ENCODE data around the gene ACAP2. TPM values are rescaled to one million over a fixed set of nuclear protein-coding genes. Genes with fewer than 3 reads are reported as not detected.
"Not testable (repeated sequence)": the region's sequence is repeated elsewhere in the genome, so short reads cannot be mapped to it uniquely, and the experiment has no call there.

ACAP2 gene
- total RNA-seq, 1 donor from 2014 or later, result 58.9 TPM

DNA sequence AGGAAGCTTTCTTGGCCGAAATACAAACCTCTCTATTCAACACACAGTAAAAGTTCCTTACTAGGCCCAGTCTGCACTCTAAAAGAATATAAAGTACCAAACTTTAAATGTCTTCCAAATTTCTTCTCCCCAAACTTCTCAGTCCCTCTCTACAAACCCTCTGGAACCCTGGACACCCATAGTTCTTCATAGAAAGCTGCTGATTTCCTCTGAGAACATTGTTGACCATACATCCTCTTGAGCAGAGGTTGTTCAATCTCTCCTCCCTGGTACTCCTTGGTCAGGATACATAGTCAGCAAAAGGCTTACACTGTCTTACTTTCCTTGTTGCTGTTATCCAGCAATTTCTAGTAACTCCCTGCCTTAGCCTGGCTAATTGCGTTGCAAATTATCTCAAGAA lies 3.1 kb upstream of the ACAP2 start:
- DNase-seq (ENCODE audit: low spot score), result no peak

DNA sequence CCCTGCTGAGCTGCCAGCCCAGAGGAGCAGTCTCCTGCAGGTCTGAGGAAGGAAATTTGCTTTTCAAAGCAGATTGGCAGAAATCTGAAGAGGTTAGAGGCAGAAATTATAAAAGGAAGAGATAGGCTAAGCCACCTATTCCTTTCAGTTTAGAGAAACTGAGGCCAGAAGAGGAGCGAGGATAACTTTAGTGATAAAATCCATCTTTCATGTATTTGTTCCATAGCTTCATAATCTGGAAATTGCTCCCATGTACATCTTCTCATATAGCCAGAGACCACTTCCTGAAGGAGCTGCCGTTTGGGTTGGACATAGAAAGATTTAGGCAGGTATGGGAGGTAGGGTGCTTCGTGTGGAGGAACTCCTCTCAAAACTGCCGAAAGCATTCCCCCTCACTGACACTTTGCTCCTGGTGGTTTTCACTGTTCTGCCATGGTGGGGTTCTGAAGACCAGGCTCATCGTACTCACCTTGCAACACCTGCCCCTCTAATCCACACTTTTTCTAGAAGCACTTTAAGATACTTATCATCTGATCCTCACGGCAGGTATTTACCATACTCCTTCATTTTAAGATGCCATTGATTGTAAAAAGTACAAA lies 670 bp upstream of the ACAP2 start:
- no peak for DNase-seq (ENCODE audit: low spot score)

DNA sequence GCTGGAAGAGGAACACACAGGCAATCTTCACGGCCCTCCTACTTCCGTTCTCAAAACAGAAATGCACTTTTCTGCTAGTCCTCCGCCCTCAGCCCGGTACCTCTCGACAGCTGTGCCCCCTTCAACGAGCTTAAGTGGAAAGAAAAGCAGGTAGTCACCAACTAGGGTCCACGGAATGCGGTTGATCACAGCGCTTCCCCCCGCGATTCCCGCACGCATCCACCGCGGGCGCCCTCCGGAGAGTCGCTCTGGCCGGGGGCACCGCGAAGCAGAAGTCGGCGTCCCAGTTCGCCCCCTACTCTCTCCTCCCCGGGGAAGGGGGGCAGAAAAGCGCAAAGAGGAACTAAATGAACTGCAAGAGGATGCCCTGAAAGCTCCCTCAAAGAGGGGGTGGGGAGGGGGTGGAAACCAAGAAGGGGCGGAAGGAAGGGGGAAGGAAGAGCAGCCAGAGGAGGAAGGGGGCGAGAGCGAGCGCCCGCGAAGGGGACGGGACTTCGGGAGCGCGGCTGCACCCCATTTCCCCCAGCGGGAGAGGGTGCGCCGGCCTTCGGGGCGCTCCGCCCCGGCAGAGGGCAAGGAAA lies 738 bp downstream of the ACAP2 start:
- peak; percentile 56 for DNase-seq (ENCODE audit: low spot score)

DNA sequence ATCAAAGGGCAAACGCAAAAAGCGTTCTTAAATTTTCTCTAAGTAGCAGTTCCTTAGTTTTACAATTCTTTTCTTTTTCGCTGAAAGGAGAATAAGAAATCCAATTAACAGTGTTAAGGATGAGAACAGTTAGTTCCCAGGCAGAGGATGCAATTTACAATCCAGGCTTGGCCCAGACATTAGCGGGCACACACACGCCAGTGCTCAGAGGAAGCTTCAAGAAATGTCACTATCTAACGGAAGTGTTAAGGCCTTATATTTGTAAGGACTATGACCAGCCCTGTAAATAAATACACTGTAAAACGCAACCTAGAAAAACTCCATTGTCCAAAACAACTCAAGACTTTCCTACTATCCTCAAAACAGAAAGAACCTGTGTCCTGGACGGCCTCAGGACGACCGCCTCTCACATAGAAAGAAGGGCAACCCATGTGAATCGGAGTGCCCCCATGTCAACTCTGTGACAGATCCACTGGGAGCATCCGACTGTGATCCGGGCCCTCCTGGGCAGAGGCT lies 1.3 kb downstream of the ACAP2 start:
- peak; percentile 49 for DNase-seq (ENCODE audit: low spot score)

DNA sequence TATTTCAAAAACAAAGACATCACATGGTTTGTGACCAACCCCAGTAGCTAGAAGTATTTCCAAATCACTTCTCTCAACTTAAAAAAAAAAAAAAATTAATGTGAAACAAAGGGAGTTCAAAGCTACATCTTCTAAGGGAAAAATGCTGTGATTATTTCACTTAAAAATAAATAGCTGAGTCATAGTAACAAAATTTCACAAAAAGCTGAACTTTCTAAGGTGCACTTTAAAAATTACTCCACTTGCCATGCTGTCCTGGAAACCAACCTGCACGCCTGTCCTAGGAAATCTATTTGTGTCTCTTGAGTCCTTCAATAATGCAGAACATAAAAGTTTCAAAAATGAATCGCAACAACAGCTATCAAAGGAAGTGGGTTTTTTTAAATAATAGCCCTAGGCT lies 1.8 kb downstream of the ACAP2 start:
- DNase-seq (ENCODE audit: low spot score), result no peak

DNA sequence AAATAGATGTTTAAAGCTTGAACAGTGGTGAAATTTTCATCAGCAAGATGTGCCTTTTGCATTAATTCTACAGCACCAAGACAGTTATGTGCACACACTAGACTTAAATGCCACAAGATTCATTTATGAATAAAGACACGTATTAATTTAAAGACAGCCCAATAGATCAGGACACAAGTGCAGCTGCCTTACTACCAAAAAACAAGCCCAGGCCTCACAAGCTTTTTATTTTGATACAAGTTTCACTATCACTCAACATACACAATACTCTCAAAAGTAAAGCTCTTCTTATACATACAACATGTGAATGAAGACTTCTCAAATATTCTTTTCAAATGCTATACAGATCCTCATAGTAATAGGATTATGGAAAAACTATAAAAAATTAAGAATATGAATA lies 2.4 kb downstream of the ACAP2 start:
- no peak for DNase-seq (ENCODE audit: low spot score)

DNA sequence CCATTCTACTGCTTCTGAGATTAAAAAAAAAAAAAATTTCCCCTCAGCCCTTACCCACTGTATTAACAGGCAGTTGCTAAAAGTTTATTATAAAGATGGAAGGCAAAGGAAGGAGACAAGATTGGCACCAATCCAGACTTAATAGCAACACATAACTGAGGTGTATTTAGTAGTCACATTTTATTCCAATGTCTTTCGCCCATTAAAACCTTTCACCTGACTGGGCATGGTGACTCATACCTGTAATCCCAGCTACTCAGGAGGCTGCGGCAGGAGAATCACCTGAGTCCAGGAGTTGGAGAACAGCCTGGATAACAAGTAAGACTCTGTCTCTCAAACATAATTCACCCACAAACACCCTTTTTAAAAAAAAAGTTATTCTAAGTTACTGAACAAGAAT lies 4.4 kb downstream of the ACAP2 start:
- DNase-seq (ENCODE audit: low spot score), result no peak

DNA sequence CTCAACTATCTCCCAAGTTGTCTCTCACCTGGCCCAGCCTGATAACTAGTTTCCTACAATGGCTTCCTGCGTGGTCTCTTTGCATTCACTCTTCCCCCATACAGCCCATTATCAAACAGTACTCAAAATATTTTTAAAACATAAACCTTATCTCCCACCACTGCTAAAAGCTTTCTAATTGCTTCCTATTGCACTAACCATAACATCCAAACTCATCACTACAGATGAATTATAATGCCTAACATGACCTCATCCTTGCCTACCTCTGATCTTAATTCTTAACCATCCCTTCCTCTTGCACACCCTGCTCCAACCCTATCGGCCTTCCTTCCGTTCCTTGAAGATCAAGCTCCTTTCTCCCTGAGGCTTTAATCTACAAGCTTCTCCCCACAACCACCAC lies 17.0 kb downstream of the ACAP2 start:
- no peak for DNase-seq (ENCODE audit: low spot score)

DNA sequence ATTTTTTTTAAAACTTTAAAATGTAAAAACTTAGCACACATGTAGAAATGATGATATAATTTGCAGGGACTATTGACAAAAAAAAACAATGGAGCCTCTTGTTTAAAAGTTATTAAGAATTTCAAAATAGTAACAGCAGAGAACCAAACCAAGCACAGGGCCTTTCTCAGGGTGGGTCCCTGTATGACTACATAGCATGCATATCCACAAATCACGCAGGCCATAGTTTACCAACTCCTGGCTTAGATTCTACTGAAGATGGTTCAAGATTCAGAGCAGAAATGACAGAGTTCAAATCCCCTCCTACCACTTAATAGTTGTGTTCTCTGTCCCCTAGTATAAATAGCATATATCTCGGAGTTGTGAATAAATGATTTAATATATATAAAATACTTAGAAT lies 19.0 kb downstream of the ACAP2 start:
- DNase-seq (ENCODE audit: low spot score), result no peak

DNA sequence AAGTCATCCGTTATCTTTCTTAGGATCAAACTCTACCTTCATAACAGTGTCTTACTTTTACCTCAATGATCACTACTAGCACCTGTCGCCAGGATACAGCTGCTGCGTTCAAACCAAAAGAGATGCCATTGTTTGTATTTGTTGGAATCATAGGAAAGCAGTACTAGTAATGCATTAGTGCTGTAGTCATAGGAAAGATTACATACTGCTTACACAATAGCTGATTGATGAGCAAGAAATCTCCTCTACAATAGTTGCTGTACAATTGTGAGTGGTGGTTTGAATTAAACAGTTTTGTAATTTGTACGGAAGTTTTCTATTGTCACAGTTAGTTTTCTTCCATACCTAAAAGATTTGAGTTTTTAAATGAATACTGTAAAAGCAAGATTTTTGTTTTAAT lies 21.4 kb downstream of the ACAP2 start:
- DNase-seq (ENCODE audit: low spot score), result no peak

DNA sequence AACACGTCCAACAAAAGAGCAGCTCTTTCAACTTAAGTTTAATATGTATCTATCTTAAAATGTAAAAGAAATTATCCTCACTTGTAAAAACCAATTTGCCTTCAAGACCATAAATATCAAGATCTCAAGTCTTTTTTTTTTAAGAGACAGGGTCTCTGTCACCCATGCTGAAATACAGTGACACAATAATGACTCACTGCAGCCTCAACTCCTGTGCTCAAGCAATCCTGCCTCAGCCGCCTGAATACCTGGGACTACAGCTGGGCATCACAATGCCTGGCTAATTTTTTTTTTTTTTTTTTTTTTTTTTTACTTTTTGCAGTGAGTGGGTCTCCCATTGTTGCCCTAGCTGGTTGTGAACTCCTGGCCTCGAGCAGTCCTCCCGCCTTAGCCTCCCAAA lies 26.0 kb downstream of the ACAP2 start:
- no peak for DNase-seq (ENCODE audit: low spot score)

DNA sequence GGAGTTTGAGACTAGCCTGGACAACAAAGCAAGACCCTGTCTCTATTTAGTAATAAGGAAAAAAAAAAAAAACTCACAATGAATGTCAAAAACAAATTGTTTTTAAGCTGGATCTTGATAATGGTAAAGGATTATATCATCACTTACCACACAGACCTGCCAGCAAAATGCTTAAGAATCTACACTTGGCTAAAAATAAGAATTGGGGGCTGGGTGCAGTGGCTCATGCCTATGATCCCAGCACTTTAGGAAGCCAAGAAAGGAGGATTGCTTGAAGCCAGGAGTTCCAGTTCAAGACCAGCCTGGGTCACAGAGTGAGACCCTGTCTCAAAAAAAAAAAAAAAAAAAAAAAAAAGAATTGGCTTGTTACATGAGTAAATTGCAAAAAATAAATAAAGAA lies 31.0 kb downstream of the ACAP2 start:
- DNase-seq (ENCODE audit: low spot score), result no peak

DNA sequence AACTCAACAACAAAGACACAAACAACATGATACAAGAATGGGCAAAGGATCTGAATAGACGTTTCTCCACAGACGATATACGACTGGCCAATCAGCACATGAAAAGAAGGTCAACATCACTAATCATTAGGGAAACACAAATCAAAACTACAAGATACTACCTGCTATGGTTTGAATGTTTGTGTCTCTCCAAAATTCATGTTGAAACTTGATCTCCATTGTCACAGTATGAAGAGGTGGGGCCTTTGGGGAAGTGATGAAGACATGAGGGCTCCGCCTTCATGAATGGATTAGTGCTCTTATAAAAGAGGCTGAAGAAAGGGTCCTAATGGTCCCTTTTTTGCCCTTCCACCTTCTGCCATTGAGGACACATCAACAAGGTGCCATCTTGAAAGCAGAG lies 32.3 kb downstream of the ACAP2 start:
- DNase-seq (ENCODE audit: low spot score), result no peak

DNA sequence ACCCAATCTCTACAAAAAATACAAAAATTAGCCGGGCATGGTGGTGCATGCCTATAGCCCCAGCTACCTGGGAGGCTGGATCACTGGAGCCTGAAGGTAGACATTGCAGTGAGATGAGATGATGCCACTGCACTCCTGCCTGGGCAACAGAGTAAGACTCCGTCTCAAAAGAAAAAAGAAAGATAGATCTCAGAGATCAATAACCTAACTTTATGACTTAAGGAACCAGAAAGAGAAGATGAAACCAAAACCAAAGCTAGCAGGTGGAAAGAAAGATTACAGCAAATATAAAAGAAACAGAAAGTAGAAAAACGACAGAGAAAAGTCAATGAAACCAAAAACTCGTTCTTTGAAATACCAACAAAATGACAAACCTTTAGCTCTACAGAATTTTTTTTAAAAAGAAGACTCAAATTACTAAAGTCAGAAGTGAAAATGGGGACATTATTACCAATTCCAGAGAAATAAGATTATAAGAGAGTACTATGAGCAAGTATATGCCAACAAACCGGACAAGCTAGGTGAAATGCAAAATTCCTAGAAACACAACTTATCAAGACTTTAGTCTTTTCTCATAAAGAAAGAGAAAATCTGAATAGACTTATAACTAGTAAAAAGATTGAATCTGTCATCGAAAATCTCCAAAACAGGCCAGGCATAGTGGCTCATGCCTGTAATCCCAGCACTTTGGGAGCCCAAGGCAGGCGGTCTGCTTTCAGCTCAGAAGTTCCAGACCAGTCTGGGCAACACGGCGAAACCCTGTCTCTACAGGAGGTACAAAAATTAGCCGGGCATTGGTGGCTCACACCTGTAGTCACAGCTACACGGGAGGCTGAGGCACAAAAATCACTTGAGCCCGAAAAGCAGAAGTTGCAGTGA lies 35.0 kb downstream of the ACAP2 start:
- no peak for DNase-seq (ENCODE audit: low spot score)

DNA sequence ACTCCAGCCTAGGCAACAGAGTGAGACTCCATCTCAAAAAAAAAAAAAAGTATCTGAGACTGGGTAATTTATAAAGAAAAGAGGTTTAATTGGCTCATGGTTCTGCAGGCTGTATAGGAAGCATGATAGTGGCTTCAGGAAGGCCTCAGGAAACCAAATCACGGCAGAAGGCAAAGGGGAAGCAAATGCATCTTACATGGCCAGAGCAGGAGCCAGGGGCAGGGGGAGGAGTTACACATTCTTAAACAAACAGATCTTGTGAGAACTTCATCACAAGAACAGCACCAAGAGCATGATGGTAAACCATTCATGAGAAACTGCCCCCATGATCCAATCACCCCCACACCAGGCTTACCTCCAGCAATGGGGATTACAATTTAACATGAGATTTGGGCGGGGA lies 37.2 kb downstream of the ACAP2 start:
- no peak for DNase-seq (ENCODE audit: low spot score)

DNA sequence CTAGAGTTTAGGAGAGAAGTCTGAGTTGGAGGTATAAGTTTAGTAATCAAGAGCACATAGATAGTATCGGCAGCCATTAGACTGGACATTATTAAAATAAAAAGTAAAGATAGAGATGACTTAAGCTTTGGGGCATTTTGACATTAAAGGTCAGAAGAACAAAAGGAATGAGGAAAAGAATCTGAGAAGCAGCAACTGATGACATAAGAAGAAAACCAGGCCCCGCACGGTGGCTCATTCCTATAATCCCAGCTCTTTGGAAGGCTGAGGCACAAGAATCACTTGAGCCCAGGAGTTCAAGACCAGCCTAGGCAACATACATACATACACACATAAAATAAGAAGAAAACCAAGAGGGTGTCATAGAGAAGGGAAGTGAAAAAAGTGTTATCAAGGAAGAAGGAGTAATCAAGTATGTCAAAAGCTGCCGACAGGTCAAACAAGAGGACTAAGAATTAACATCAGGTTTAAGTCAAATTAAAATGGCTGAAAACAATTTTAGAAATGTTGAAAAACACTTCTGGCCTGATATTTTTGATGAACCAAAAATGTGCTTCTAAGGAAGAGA lies 38.9 kb downstream of the ACAP2 start:
- DNase-seq (ENCODE audit: low spot score), result no peak

DNA sequence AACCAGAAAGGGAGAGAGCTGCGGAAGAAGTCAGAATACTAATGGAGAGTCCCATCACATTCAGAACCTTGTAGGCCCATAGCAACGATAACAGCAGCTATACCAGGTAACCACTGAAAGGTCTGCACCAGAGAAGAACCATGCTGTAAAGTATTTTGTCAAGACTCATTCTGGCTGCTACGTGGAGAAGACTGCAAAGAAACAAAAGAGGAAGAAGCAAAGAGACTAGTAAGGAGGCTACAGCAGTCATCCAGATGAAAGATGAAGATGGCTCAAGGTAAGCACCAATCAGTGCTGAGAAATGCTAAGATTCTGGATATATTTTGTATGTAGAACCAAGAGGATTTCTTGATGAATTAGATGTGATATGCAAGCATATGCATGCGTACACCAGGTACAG lies 39.6 kb downstream of the ACAP2 start:
- DNase-seq (ENCODE audit: low spot score), result no peak

DNA sequence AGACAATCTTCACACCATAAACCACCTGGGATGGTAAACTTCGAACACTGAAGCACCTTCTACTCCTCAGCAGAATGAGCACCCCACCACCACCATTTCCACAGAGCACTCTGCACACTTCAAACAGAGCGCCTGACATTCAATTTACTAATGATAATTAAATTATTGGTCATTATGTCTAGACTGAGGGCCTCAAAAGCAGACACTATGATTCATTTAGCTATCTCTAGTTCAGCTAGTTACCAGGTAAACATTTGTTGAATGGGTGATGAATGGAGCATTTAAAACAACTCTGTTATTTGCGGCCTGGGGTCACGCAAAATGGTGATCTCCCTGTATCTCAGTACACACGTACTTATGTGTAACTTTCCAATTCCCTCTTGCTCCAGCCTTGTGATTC lies 40.9 kb downstream of the ACAP2 start:
- DNase-seq (ENCODE audit: low spot score), result no peak

DNA sequence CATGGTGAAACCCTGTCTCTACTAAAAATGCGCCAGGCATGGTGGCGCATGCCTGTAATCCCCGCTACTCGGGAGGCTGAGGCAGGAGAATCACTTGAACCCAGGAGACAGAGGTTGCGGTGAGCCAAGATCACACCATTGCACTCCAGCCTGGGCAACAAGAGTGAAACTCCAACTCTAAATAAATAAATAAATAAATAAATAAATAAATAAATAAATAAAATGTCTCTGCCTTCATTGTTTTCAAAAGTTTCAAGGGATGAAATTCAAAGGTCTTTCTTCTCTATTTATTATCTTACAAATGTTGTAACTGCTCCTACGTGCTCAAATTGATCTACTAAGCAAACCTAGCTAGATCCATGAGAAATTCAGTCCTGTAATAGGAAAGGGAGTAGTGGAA lies 44.4 kb downstream of the ACAP2 start:
- not testable (repeated sequence) for DNase-seq (ENCODE audit: low spot score)

DNA sequence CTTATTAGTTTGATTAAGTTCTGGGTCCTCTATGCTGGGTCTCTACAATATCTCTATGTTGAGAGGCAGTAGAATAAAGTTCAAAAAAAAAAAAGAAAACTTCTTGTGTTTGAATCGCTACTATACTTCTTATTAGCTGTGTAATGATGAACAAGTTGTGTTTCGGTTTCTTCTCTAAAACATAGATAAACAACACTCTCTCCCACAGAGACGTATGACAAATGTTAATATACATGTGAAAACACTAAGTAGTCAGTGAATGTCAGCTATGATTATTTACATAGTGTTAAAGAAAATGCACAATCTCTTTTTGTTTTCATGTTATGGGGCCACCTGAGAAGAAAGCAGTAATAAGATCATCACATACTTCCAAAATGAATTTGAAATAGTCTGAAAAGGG lies 45.3 kb downstream of the ACAP2 start:
- DNase-seq (ENCODE audit: low spot score), result no peak

DNA sequence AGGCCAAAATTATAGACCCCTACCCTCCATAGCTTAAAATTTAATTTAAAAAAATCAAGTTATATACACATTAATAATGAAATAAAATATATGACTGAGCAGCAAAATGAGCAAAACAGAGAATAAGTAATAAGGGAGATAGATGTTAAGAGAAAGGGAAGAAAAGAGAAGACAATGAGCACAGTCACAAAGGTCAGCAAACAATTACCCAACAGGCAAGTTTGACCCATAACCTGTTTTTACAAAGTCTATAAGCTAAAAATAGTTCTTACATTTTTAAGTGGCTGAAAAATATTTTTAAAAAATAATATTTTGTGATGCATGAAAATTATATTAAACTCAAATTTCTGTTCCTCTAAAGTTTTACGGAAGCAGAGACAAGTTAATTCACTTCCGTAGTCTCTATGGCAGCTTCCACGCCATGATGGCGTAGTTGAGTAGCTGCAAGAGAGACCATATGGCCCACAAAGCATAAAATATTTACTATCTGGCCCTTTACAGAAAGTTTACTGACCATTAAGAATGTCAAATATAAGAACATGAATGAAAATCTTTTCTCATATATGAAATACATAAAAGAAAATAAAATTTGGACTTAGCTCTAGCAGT lies 47.5 kb downstream of the ACAP2 start:
- DNase-seq (ENCODE audit: low spot score), result no peak

DNA sequence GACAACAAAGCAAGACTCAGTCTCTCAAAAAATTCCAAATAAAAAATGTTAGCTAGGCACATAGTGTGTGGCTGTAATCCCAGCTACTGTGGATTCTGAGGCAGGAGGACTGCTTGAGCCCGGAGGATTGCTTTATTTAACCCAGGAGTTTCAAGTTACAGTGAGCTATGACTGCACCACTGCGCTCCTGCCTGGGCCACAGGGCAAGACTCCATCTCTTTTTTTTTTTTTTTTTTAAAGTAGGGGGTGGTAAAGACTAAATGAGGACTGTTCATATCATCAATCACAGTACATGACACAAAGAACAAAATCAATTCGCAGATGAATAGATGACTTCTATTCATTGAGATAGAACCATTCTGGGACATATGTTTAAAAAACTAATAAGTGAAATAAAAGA lies 48.1 kb downstream of the ACAP2 start:
- no peak for DNase-seq (ENCODE audit: low spot score)

All from ureter (tissue), 1 donor.